GM18505 (cell line): ENCODE results near the gene GLT1D1.

Source experiments
- ATAC-seq: cut with Tn5 transposase; IDR thresholded peaks from one replicate; pipeline ENCODE4 v1.9.1; 2021; ENCODE audit not compliant: unreplicated experiment
- POLR2A ChIP-seq: IDR thresholded peaks from 4 replicates; pipeline ENCODE4 v1.6.1; 2011; ENCODE audit warnings: borderline replicate concordance; ENCODE audit not compliant: insufficient read depth, insufficient read length; ENCODE audit errors: extremely low read depth

The GLT1D1 gene

DNA sequence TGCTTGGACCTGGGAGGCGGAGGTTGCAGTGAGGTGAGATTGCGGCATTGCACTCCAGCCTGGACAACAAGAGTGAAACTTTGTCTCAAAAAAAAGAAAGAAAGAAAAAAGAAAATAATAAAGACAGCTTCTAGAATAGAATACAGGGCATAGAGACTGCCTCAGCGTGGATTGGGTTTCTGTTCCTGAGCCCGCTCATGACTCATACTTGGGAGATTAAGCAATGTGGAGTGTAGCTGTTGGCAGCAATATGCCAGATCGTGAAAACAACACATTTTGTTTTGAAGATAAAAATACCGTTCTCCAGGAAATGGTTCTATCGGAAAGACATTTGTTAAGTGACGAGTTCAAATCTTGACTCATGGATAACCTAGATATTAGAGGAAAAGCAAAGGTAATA lies 67.2 kb downstream of the GLT1D1 start:
- no peak for ATAC-seq
- TF ChIP-seq POLR2A = no peak

GRCh38 chr12:128928361-128928760 lies 75.1 kb downstream of the GLT1D1 start:
- no peak for ATAC-seq
- no peak for TF ChIP-seq POLR2A

DNA sequence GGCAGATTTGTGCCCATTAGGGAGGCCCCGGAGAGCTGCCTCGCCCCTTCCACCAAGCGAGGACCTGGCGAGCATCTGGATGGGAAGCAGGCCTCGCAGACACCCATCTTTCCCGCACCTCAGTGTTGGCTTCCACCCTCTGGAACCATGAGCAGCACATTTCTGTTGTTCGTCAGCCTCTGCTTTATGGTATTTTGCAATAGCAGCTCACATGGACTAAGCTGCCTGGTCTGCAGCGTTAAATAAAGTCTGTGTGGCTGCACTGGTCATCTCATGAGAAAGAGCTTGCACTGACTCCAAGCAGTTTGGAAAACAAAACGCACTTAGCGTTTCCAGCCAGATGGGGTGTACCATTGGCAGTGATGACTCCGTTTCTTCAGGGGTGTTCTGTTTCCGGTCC lies 75.8 kb downstream of the GLT1D1 start:
- no peak for ATAC-seq
- no peak for TF ChIP-seq POLR2A

GRCh38 chr12:128930606-128931005 lies 77.3 kb downstream of the GLT1D1 start:
- TF ChIP-seq POLR2A = no peak
- no peak for ATAC-seq

GRCh38 chr12:128932521-128932920 lies 79.2 kb downstream of the GLT1D1 start:
- no peak for TF ChIP-seq POLR2A
- ATAC-seq = no peak

- TF ChIP-seq POLR2A = no peak
- no peak for ATAC-seq
Measured at GRCh38 chr12:128933039-128933438, 79.8 kb downstream of the GLT1D1 start.

- no peak for ATAC-seq
- no peak for TF ChIP-seq POLR2A
Measured at GRCh38 chr12:128933926-128934325, 80.6 kb downstream of the GLT1D1 start.

DNA sequence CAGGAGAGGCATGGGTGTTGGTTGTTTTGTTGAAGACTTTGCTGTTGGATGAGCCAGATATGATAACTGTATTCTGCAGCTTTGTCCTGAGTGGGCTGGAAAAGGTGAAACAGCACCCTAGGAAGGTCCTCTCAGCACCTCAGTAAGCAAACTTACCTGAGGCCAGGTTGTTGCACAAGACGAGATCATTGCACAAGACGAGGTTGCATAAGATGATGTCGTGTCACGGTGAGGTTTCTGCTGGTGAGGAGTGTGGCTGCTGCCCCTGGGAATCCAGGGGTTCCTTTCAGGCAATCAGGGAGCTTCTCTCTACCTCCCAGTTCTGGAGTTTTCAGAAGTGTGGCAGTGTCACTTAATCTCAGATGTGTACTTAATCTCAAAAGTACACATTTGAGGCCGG lies 85.6 kb downstream of the GLT1D1 start:
- TF ChIP-seq POLR2A = no peak
- no peak for ATAC-seq

DNA sequence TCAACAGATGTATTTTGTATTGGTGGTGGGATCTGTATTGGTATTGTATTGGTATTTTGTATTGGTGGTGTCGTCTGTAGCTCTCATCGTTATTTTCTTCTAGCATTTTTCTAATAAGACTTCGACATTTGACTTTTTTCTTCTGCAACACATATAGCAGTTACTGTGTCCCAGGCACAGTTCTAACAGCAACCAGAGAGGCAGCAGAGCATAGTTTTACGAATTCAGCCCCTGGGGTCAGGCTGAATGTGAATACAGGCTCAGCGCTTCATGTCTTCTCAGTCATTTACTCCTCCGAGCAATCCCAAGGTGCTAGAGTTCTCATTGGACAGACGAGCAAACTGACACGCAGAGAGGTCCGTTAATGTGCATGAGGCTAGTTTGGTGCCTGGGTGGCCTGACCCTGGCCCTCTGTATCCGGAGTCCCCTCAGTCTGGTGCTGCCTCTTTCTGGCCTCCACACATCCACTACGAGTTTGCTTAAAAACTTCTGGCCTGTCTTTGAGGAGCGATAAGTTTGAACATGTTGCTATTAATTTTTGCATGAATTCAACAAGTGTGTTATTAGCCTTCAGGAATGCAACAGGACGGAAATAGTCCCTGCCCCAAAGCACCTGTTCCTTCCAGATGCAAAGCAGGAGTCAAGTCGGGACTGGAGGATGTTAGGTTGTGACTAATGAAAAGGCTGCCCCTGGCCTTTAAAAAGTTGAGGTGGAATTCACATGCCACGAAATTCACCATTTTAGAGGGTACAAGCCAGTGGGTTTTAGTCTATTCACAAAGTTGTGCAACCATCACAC lies 87.0 kb downstream of the GLT1D1 start:
- TF ChIP-seq POLR2A = no peak
- no peak for ATAC-seq

DNA sequence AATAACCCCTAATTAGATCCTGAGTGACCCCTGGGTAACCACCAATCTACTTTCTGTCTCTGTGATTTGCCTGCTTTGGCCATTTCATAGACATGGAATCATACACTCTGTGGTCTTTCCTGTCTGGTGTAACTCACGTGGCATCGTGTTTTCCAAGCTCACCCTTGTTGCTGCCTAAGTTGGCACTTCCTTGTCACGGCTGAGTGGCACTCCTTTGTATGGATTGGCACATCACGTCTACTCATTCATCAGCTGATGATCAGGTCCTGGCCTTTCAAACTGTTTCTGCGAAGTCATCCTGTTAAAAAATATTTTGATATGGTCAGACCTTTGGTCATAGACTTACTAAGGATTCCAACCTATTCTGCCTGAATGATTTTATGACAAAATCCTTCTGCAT lies 87.7 kb downstream of the GLT1D1 start:
- ATAC-seq = no peak
- TF ChIP-seq POLR2A = no peak

DNA sequence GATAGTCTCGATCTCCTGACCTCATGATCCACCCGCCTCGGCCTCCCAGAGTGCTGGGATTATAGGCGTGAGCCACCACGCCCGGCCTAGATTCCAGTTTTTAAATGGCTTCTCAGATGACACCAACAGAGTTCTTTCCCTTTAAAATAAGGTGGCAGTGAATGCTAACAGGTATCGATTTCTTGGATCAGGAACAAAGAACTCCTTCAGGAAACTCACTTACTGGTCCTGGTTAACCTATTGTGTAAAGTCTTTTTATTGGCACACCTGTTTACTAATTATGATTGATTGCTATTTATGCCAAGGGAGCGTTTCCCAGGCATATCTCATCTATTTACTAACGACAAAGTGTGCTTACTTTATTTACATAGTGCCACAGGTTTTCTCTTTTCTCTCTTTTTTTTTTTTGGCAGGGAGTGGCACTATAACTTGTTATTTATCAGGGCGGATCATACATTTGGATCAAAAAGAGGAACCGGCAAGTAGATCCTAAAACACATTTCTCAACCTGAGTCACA lies 89.7 kb downstream of the GLT1D1 start:
- ATAC-seq = no peak
- TF ChIP-seq POLR2A = no peak

DNA sequence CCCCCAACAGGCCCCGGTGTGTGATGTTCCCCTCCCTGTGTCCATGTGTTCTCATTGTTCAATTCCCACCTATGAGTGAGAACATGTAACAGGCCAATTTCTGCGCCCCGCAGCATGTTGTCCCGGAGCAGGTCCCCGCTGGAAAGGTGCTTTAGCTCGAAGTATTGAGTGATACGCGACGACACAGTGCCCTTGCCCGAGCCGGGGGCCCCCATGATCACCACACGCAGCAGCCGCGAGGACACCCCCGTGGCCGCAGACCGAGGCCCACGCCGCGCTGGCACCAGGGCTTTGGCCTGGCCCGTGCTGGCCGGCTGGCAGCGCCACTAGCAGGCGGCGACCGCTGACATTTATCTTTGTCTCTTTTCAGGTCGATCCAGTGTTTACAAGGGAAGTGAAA lies 91.7 kb downstream of the GLT1D1 start:
- no peak for TF ChIP-seq POLR2A
- ATAC-seq = no peak

DNA sequence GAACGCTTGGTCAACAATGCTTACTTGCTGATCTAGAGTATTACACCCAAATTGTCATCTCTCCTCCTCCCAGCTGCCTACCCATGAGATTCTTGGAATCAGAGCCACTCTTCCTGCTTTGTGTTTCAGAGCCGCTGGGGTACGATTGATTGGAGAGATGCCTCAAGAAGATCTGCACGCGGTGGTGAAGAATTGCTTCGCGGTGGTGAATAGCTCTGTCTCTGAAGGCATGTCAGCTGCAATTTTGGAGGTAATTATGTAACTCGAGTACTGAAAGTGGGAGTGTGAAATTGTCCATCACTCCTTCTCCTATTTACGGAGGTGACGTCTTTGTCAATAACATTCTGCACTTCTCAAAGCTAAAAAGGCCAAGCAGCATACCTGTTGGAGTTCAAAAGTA lies 93.9 kb downstream of the GLT1D1 start:
- ATAC-seq = no peak
- TF ChIP-seq POLR2A = no peak

DNA sequence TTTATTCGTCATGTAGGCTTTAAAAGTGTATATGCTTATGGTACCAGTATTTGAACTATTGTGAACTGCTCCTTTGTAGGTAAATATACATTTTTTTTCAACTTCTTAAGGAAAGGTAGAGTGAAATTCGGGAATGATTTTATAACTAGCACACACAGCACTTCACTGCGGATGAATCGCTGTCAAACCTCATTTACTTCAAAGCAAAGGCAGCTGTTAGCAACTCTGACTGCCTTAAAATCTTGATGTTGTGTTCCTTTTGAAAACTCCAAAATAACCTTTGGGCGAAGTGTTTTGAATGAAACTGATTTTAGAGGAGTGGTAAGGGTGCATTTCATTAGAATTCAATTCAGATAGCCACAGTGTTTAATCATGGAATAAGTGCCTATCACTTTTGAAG lies 95.8 kb downstream of the GLT1D1 start:
- no peak for ATAC-seq
- TF ChIP-seq POLR2A = no peak

GRCh38 chr12:128951448-128951847 lies 98.2 kb downstream of the GLT1D1 start:
- no peak for ATAC-seq
- TF ChIP-seq POLR2A = no peak

GRCh38 chr12:128956755-128957154 lies 103.5 kb downstream of the GLT1D1 start:
- no peak for ATAC-seq
- no peak for TF ChIP-seq POLR2A

DNA sequence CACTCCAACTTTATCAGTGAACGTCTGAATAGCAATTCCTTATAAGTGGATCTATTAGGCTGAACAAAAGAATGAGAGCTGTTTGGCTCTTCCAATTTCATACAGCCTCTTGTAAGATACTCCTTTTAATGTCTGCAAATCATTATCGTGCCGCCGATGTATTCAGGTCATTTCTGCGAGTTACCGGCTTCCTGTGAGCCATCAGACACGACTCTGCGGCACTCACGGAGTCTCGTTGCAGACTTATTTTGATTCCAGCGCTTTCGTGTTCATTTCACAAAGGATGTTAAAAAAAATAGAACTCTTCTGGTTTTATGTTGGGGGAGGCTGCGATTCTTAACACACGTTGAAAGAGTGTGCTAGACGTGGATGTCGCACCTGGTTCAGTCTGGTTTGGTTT lies 106.6 kb downstream of the GLT1D1 start:
- no peak for TF ChIP-seq POLR2A
- no peak for ATAC-seq
